CD4-positive, alpha-beta T cell treated with Interleukin-1 beta for 1 hour (primary cell): ENCODE data around the gene RAI1.
A peak's percentile ranks its signal among the peaks of the same experiment; 100 is the strongest.

ENCODE experiments used
- DNase-seq, 2 donors: peaks; one replicate each; pipeline ENCODE4 v3.0.0-alpha.2; 2020 to 2022

The RAI1 gene

DNA sequence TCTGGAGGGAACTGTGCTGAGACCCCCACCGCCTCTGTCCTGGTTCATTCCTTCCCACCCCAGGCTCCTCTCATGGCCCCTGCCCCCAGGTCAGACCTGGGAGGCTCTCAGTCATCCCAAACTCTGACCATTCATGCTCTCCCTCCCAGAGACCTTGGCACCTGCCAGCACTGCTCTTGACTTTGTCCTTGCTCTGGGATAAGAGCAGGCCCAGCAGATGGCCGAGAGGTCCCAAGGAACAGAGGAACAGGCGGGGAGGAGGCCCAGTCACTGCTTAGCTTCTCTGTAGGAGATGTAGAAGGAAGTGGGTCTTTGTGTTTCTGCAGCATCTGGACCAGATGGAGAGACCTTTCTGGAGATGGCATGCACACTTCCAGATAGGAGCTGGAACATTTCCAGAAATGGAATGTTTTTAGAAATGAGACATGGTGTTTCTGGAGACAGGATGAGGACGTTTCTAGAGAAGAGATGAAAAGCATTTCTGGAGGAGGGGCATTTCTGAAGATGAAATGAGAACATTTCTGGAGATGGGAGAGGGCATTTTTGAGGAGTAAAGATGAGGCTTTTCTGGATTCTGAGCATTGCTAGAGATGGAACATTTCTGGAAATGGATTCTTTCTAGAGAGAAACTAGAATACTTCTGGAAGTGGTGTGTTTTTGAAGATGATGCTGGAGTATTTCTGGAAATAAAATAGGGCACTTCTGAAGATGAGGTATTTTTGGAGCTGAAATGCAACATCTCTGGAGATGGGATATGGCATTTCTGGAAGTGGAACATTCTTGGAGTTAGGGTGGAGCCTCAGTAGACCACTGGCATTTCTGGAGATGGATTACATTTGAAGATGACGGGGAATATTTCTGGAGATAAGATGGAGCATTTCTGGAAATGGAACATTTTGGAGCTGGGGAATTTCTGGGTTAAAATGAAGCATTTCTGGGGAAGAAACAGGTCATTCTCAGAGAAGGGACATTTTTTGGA is 55.2 kb downstream of the RAI1 start:
- no peak for DNase-seq

DNA sequence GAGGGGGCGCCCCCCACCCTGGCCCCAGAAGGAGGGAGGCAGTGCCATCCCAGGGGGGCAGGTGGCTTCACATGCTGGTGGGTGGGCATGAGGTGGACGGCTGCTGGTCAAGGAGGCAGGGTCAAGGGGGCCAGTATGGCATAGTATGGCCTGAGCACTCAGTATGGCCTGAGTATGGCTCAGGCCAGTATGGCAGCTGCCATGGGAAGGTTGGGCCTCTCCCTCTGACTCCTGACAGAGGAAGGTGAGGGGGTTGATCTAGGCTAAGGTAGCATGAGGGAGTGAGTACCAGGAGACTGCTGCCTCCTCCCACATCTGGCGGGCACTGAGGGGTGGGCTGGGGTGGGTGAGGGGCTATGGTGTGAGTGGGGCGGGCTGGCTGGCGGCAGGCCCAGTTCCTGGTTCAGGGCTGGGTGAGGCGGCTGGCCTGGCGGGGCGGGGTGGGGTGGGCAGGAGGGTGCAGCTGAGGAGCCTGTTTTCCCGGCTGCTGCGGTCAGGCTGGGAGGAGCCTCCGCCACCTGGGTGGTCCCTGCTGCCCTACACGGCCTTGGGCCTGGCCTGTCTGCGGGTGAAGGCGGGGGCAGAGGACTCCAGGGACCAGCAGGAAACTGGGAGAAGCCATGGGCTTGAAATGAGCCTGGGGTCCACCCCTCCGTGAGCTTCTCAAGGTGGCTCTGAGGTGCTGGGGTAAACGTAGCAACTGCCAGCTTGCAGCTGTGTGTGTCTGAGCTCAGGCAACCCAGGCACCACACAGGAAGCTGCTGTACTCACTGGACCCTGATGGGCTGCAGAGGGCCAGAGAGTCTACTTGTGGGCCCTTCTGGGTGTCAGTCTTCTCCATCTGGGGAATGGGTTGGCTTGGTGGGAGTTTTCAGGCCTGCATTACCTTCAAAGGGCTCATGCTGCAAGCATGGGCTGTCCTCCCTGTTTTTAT is 57.0 kb downstream of the RAI1 start:
- DNase-seq: no peak

DNA sequence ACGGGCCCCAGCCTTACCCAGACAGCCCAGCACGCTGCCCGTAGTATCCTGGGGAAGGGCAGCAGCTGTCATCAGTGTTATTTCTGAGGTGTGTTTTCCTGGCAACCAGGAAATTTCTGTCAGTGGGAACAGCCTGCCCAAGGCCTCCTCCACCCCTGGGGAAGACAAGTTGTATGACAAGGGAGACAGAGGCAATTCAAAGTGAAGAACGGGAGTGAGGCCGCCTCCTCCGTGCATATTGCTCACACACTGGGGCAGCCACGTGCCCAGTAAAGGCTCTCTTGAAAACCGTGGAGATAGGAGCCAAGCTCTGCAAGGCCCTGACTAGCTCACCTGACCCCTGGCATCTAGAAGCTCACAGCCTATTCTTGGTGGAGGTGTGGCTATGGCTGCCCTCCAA is 57.6 kb downstream of the RAI1 start:
- DNase-seq: no peak

DNA sequence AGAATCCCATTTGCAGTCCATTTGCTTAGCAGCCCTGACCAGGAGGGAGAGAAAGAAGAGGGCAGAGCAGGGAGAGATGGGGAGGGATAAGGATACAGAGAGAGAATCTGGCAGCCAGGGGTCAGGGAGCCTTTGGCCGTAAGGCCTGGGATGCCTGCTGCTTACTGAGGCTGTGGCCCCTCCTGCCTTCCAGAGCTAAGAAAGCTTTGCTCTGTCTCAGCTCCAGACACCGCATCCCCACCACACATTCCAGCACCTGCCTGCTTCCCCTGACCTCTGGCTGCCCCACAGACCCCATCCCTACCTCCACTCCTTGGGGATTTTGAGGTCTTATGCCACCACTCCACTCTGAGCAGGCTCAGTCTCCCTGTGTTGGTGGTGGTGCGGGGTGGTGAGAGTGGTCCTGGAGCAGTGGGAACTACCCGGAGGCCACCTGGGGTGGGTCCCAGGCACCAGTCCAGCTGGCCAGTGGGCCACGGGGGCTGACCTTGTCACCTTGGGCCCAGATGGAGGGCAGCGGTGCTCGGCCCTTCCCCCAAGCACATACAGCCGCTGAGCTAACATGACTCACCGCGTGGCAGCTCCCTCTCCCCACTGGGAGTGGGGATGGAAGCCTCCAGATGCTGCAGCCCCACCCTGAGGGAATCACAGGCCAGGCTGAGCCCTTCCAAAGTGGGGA is 58.3 kb downstream of the RAI1 start:
- no peak for DNase-seq

DNA sequence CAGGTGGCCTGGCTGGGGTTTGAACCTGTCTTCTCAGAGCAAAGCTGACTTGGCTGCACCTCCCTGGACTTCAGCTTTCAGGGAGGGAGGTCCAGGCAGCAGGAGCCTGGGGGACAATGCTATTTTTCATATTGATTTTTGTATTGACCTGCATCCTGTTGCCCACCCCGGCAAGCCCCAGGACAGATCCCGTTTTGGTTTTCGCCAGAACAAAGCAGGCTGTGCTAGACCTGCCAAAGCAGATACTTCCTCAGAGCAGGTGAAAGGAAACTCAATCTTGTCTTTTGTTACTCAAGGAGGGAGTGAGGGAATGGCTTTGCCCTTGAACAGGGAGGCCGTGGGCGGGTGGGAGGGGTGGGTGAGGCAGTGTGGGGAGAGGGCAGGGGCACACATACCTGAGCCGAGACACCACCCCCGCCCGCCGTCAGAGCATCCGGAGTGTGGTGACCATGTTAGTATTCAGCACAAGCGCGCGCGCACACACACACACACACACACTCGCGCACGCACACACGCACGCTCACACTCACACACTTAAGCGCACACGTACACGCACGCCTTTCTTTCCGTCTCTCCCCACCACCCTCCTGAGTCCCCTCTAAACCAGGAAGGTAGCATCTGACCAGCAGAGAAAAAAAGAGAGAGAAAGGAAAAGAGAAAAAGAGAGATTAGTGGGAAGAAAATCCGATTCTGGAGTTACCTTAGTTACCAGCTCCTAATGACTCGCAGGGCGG is 59.5 kb downstream of the RAI1 start:
- peak; percentile 68 to 77 for DNase-seq

DNA sequence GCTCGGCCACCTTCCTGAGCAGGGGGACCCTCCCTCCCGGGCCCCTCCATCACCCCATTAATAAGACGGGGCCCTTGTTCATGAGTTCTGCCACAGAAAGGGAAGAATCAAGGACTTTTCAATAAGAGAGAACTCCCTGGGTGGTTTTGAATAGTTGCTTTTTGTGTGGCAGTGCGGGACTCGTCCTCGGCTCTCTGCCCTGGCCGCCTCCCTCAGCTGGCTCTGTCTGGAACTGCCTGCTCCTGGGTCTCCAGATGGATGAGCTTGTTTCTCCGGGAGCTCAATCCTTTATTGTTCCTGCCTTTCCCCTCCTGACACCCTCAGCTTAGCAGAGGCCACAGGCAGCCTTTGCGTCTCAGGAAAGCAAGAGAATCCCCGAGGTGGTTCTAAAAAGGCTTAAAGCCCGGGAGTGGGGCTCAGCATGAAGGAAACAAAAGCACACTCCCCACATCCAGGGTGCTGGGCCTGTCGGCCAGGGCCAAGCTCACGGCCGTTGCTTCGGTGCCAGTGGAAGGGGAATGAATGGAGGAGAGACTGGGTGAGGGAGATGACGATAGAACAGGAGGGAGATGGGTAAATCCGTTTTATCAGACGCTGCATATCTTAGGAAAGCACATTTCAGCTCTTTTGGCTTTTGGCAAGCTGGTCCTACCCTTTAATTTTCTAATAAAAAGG is 60.2 kb downstream of the RAI1 start:
- DNase-seq: no peak

DNA sequence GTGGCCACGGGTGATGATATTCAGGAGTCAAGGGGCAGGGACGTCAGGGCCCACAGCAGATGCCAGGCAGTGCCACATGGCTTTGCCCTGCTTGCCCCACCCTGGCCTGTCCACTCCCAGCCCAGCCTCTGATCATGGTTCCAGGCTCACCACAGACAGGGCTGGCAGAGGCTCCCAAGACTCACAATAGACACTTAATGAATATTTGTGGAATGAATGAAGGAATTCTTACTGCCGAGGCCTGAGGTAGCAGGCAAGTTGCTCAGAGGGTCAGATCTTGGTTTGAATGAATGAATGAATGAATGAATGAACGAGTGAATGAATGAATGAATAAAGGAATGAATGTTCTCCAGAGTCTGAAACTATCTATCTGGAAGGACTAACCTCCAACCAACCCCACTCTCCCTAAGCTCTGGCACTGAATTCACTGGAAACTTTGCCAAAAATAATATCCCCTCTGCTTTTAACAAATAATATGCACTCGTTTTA is 60.9 kb downstream of the RAI1 start:
- DNase-seq: no peak

DNA sequence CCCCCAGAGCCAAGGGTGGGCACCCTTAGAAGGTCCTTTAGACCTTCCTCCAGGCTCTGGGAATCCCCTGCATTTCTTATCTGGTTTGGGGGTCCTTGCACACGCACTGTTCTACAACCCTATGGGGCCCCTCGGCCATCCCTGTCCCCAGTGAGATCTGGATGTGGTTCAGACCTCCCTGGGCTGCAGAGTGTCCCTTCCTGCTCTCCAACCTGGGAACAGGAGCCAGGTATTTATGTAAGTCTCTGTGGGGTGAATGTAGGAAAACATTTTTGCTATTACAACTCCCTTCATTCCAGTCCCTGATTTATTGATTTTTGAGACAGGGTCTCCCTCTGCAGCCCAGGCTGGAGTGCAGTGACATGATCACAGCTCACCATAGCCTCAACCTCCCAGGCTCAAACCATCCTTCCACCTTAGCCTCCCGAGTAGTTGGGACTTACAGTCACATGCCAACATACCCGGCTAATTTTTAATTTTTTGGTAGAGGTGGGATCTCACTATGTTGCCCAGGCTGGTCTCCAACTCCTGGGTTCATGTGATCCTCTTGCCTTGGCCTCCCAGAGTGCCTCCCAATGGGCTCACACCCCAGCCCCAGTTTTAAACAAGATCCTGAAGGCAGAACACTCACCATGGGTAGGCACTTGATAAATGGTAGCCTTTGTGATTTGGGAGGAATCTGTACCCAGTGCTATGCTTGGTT is 61.6 kb downstream of the RAI1 start:
- no peak for DNase-seq

DNA sequence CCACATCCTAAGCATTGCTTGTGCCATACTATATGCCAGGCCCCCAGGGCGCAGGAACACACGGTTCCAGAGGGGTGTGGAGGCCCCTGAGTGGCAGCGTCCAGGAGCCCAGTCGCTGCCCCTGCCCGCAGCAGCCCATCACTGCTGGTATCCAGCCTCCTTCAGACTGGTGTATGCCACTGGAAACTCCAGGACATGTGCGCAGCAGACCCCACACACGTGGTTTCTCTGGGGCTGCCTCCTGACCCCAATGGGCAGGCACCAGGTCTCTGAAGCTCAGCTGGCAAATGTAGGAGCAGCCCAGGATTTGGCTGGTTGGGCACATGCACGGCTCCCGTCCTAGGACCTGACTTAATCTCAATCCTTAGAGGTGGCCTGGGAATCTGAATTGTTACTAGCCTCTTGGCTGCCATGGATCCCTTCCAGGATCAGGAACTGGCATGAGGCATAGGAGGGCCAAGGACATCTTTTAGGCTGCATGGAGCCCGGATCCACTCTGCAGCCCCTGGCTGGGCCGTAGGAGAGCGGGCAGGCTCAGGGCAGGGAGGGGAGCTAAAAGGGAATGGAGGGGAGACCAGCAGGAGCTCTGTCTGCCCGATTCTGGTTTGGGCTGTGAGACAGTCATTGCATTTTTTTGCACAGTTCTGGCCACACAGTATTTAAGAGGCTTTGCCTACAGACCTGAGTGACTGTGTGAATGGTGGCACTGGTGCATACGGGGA is 62.3 kb downstream of the RAI1 start:
- no peak for DNase-seq

DNA sequence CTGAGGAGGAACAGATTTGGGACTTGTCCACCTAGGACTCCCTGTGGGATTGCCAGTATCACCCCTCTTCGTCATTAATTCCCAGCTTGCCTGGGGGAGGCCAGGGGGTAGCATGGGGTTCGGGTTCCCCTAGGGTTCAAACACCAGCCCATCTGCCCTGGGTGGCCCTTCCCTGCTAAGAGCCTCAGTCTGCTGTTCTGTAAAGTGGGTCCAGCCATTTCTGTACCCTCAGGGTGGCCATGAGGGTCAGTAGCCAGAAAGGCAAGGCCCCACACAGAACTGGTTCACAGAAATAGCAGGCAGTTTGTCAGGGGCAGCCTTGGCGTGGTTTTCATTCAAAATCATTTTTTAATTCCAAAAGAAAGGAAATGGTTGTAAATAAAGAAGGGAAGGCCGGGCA is 62.9 kb downstream of the RAI1 start:
- no peak for DNase-seq

DNA sequence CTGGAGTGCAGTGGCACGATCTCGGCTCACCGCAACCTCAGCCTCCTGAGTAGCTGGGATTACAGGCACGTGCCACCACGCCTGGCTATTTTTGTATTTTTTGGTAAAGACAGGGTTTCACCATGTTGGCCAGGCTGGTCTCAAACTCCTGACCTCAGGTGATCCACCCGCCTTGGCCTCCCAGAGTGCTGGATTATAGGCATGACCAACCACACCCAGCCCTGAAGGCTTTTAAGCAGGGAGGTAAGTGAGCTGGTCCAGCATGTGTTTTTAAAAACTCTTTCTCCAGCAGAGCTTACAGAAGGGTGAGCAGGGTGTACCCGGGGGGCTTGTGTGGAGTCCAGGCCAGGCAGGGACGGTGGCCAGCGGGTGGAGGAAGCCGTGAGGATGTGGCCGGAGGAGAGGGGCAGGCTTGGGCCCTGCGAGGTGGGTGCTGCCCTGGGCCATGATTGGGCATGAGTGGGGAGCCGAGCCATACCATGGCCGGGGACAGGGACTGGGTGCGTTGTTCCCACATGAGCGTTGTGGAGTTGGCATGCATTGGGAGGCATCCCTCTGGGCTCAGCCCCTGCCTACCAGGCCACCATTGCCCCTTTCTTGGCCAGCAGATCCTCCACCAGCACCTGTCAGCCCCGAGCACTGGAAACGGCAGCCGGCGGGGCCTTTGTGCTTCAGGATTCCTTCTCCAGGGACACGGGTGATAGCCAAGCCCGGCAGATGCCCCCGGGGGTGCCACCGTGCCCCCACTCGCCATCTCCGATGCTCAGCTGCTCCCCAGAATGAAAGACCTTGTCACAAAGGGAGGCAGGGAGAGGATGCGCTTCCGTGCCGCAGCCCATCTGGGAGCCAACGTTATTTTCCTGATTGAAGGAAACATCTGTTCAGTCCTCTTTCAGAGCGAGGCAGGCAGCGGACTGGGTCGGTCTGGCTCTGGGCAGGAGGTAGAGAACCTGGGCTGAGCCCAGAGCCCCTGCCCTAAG is 64.5 kb downstream of the RAI1 start:
- no peak for DNase-seq

DNA sequence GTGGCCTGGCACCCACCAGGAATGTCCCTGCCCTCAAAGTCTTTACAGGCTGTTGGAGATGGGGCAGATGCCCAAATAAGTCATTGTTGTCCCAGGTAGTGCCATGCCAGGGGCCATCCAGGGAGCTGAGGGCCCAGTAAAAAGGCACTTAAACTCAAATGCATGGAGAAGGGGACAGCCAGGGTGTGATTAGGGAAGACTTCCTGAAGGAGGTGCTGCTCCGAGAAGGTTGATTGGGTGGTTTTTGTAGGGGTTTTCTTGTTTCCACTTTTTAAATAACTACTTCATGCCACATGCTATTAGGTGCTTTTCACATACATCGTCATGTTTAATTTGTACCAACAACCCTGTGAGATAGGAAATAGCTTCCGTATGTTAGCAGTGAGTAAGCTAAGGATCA is 66.9 kb downstream of the RAI1 start:
- DNase-seq: no peak

DNA sequence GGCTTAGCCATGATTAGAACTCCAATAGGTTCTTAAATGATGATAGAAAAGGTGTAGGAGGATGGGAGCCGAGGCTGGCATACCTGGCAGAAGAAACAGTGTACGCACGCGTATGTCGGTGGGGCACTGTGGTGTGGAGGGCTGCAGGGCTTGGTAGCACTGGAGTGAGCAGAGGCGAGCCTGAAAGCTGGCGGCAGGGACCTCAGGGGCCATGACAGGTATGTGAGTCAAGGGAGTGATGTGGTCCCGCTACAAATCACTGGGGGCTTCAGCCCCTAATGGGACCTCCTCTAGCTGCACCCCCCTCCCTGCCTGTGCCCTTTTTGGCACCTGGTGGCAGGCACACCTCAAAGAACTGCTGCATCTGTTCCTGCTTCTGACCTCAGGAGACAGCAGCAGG is 67.3 kb downstream of the RAI1 start:
- DNase-seq: no peak

DNA sequence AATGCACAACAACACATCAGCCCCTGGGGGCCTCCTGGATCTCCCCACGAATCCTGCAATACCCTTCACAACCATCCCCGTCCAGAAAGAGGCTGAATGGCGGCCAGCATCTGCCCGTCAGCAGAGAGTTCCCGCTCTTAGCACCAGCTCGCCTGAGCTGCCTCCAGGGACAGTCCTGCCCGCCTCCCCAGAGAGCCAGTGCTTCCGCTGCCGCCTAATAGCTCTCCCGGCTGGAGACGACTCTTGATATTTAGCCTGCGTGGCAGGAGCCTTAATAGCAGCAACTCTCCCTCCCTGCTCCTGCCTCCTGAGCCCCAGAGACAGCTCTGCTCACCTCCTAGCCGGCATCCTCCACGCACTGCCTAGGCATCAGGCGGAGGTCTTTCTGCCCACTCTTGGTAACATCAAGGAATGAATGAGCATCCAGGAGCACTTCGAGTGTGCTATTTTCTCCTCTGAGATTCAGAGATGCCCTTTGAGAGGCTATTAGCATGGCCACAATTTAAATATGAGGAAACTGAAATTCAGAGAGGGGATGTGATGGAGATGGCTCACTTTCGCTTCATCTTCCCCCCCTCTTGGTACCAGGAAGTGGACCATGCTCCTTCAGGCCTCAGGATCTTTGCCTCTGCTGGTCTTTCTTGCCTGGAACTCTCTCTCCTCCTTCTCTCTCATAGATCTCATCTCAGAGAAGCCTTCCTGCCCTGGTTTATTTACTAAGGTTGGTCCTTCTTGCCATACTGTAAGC is 67.9 kb downstream of the RAI1 start:
- DNase-seq: no peak

DNA sequence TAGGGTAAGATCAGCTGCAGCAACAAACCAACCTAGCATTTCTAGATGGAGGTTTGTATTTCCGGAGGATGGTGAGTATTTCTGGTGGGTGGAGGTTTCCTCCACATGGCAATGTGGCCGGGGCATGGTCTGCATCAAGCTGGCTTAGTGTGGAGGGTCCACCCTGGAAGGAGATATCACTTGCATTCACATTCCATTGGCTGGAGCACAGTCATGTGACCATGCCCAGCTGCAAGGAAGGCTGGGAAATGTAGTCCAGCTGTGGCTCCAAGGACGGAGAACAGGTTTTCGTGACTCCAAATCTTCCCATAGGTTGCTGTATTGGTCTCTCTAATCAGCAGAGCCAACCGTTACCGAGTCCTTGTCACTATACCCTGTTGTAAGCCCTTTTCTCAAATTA is 68.7 kb downstream of the RAI1 start:
- DNase-seq: peak; percentile 71 to 73

DNA sequence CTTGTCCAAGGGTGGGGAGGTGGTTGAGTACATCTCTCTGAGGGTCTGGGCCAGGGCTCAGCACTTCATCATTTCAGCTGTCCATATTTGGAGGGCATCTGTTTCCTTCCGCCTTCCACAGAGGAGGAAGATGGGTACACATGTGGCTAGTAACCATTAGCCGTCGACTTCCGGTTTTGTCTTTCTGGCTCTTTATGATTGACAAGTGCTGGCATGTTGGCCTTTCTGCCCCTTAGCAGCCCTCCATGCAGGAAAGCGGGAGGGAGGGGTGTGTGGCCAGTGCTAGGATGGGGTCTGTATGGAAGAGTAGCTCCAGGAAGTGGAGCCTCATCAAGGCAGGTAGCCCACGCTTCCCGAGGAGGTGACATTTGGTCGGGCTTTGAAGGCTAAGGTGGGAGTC is 69.6 kb downstream of the RAI1 start:
- peak; percentile 71 to 73 for DNase-seq

DNA sequence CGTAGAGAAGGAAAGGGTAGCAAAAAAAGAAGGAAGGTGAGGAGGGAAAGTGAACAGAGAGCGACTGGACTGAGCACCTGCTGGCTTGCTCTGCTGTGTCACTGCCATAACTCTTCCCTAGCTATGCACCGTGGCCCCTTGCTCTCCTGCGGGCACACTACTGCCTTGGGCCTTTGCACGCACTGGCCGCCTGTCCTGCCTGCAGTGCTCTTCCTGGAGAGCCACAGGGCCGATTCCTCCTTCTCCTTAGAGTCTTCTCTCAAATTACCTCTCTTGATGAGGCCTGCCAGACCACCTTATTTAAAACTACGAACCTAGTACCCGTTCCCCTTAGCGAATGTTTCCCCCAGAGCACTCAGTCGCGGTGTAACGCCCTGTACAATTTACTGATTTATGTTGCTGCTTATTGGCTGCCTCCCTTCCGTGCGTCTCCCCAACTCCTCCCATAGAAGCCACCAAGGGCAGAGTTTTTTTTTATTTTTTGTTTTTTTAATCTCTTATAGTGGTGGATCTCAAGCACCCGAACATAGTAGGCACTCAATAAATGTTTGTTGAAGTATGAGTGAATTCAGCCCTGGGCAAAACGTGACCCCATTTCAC is 70.3 kb downstream of the RAI1 start:
- peak; percentile 73 to 78 for DNase-seq
